Peyer's patch (tissue), 4 donors: ENCODE results near the gene SMAP1. TPM values are rescaled to one million over a fixed set of nuclear protein-coding genes. Genes with fewer than 3 reads are reported as not detected.

Experiments
- DNase-seq, 3 donors: peaks; one replicate each; pipeline ENCODE4 v3.0.0-alpha.2; 2017 to 2019
- H3K27ac ChIP-seq, 4 donors: fragments of 200-600 bp; sonication (generic); one replicate each; pipeline ENCODE4 v1.5.1; 2016 to 2019
- H3K27me3 ChIP-seq, 2 donors: fragments of 200-600 bp; sonication (generic); one replicate each; pipeline ENCODE4 v1.5.1; 2019
- H3K36me3 ChIP-seq, 3 donors: fragments of 200-600 bp; sonication (generic); one replicate each; pipeline ENCODE4 v1.5.1; 2016 to 2019
- H3K4me1 ChIP-seq, 4 donors: fragments of 200-600 bp; sonication (generic); one replicate each; pipeline ENCODE4 v1.5.1; 2016 to 2019
- H3K4me3 ChIP-seq, 4 donors: fragments of 200-600 bp; sonication (generic); 1 replicate in 3 of 4; 2 replicates in 1 of 4; pipeline ENCODE4 v1.5.1; 2016 to 2019; ENCODE audit warnings: mild to moderate bottlenecking in 1 of 4
- H3K9me3 ChIP-seq, 4 donors: fragments of 200-600 bp; sonication (generic); one replicate each; pipeline ENCODE4 v1.5.1; 2016 to 2019; ENCODE audit warnings: mild to moderate bottlenecking in 1 of 4
- POLR2A ChIP-seq, 2 donors: fragments of 450-650 bp; IDR thresholded peaks; one replicate each; pipeline ENCODE4 v1.5.1; 2017; ENCODE audit warnings: antibody characterized with exemption in 2 of 2, mild to moderate bottlenecking in 2 of 2, moderate library complexity in 2 of 2
- total RNA-seq, 4 donors: library from RNA; depleted of rRNA; stranded (reverse); fragments of >200 nt; gene quantifications; one replicate each; pipeline ENCODE4 v1.1.0, GENCODE V29; 2016
- TF ChIP-seq, protein P1 (sequence below), 6 experiments: fragments of 450-650 bp in 4 of 6; fragments of 200-600 bp in 2 of 6; sonication (generic) in 1 of 6; IDR thresholded peaks; one replicate each; pipeline ENCODE4 v1.5.1; 2017 to 2019; ENCODE audit warnings: antibody characterized with exemption in 6 of 6, mild to moderate bottlenecking in 3 of 6, moderate library complexity in 1 of 6

Gene SMAP1
- total RNA-seq, 4 donors from 2014 or later = 23.1 to 48.9 (median 42.1) TPM

- H3K27ac ChIP-seq = no peak overlapping the region
- no peak overlapping the region for H3K4me3 ChIP-seq
- no peaks in the 10 kb centered on the region for H3K27me3 ChIP-seq
- H3K36me3 ChIP-seq = no peaks in the 10 kb centered on the region
- no peaks in the 10 kb centered on the region for H3K4me1 ChIP-seq
- DNase-seq = no peak
- peaks cover 0 to 4% (median 0%) of the 10 kb centered on the region in 4 donors for H3K9me3 ChIP-seq
- TF ChIP-seq POLR2A (IDR thresholded peaks at IDR 0.05) = no peak
- TF ChIP-seq, protein P1, sequence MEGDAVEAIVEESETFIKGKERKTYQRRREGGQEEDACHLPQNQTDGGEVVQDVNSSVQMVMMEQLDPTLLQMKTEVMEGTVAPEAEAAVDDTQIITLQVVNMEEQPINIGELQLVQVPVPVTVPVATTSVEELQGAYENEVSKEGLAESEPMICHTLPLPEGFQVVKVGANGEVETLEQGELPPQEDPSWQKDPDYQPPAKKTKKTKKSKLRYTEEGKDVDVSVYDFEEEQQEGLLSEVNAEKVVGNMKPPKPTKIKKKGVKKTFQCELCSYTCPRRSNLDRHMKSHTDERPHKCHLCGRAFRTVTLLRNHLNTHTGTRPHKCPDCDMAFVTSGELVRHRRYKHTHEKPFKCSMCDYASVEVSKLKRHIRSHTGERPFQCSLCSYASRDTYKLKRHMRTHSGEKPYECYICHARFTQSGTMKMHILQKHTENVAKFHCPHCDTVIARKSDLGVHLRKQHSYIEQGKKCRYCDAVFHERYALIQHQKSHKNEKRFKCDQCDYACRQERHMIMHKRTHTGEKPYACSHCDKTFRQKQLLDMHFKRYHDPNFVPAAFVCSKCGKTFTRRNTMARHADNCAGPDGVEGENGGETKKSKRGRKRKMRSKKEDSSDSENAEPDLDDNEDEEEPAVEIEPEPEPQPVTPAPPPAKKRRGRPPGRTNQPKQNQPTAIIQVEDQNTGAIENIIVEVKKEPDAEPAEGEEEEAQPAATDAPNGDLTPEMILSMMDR (IDR thresholded peaks at IDR 0.05) = no peak
Measured at GRCh38 chr6:70872469-70872868, 204.8 kb downstream of the SMAP1 start.

GRCh38 chr6:70874181-70874913, 206.7 kb downstream of the SMAP1 start:
- DNase-seq = no peak
- H3K4me1 ChIP-seq = no peaks in the 10 kb centered on the region
- H3K27me3 ChIP-seq = no peaks in the 10 kb centered on the region
- no peak for TF ChIP-seq POLR2A (IDR thresholded peaks at IDR 0.05)
- TF ChIP-seq, protein P1 (IDR thresholded peaks at IDR 0.05) = no peak
- no peak overlapping the region for H3K4me3 ChIP-seq
- H3K36me3 ChIP-seq = no peaks in the 10 kb centered on the region
- no peak overlapping the region for H3K27ac ChIP-seq
- peaks cover 0 to 4% (median 0%) of the 10 kb centered on the region in 4 donors for H3K9me3 ChIP-seq

DNA sequence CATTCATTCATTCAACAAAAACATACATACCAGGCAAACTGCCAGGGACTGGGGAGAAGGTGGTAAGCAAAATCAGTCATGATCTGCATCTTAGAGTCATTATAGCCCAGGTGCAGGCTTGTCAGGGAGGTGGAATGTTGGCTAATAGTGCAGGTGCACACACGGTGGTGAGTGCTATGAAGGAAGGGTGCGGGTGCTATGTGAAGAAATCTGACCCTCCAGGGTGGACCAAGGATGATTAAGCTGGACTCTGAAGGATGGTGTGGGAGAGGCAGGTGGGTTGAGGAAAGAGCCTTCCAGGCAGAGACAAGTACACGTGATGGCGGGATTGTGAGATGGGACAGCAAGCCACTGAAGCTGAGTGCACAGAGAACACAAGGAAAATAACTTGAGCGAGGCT, 211.8 kb downstream of the SMAP1 start:
- no peaks in the 10 kb centered on the region for H3K36me3 ChIP-seq
- H3K4me3 ChIP-seq = no peak overlapping the region
- TF ChIP-seq, protein P1 (IDR thresholded peaks at IDR 0.05) = no peak
- TF ChIP-seq POLR2A (IDR thresholded peaks at IDR 0.05) = no peak
- DNase-seq = no peak
- H3K27ac ChIP-seq = no peak overlapping the region
- H3K27me3 ChIP-seq = no peaks in the 10 kb centered on the region
- H3K9me3 ChIP-seq = no peaks in the 10 kb centered on the region
- H3K4me1 ChIP-seq = no peaks in the 10 kb centered on the region

GRCh38 chr6:70884074-70884983, 216.6 kb downstream of the SMAP1 start:
- Histone ChIP-seq H3K27ac (no peak overlapping the region), H3K4me3 (no peak overlapping the region), H3K9me3 (no peaks in the 10 kb centered on the region), H3K27me3 (no peaks in the 10 kb centered on the region), H3K36me3 (no peaks in the 10 kb centered on the region), H3K4me1 (no peaks in the 10 kb centered on the region)
- no peak for TF ChIP-seq POLR2A (IDR thresholded peaks at IDR 0.05)
- TF ChIP-seq, protein P1 (IDR thresholded peaks at IDR 0.05) = peak; percentile 58 to 91 (median 83)
- DNase-seq = peak in 2 of 3 donors; percentile 28 to 67

GRCh38 chr6:70886071-70886470, 218.4 kb downstream of the SMAP1 start:
- Histone ChIP-seq H3K4me3 (no peak overlapping the region), H3K36me3 (no peaks in the 10 kb centered on the region), H3K9me3 (no peaks in the 10 kb centered on the region), H3K27ac (no peak overlapping the region), H3K27me3 (no peaks in the 10 kb centered on the region), H3K4me1 (no peaks in the 10 kb centered on the region)
- TF ChIP-seq, protein P1 (IDR thresholded peaks at IDR 0.05) = no peak
- no peak for TF ChIP-seq POLR2A (IDR thresholded peaks at IDR 0.05)
- DNase-seq = no peak
